K562 (cell line): Measurements from ENCODE around the gene MYO15B.

ENCODE experiments used
- ZNF217 ChIP-seq: sonication (generic); formaldehyde crosslinking; IDR thresholded peaks from 2 replicates; pipeline ENCODE4 v1.8.0; 2022; ENCODE audit warnings: mild to moderate bottlenecking, missing genetic modification reagents
- ZNF274 ChIP-seq: IDR thresholded peaks from 2 replicates; pipeline ENCODE4 v1.6.1; 2011; ENCODE audit warnings: low read depth, mild to moderate bottlenecking, low read length, moderate library complexity, borderline replicate concordance
- TF ChIP-seq, protein P1 (sequence below): sonication (generic); formaldehyde crosslinking; IDR thresholded peaks from 2 replicates; pipeline ENCODE4 v1.8.1; 2023; ENCODE audit warnings: mild to moderate bottlenecking, missing genetic modification reagents
- TF ChIP-seq, protein P2 (sequence below): fragments of 450-650 bp; IDR thresholded peaks from 2 replicates; pipeline ENCODE4 v1.6.1; 2017; ENCODE audit warnings: mild to moderate bottlenecking, moderate library complexity

- TF ChIP-seq, protein P1, sequence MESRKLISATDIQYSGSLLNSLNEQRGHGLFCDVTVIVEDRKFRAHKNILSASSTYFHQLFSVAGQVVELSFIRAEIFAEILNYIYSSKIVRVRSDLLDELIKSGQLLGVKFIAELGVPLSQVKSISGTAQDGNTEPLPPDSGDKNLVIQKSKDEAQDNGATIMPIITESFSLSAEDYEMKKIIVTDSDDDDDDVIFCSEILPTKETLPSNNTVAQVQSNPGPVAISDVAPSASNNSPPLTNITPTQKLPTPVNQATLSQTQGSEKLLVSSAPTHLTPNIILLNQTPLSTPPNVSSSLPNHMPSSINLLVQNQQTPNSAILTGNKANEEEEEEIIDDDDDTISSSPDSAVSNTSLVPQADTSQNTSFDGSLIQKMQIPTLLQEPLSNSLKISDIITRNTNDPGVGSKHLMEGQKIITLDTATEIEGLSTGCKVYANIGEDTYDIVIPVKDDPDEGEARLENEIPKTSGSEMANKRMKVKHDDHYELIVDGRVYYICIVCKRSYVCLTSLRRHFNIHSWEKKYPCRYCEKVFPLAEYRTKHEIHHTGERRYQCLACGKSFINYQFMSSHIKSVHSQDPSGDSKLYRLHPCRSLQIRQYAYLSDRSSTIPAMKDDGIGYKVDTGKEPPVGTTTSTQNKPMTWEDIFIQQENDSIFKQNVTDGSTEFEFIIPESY: no peak
- TF ChIP-seq, protein P2, sequence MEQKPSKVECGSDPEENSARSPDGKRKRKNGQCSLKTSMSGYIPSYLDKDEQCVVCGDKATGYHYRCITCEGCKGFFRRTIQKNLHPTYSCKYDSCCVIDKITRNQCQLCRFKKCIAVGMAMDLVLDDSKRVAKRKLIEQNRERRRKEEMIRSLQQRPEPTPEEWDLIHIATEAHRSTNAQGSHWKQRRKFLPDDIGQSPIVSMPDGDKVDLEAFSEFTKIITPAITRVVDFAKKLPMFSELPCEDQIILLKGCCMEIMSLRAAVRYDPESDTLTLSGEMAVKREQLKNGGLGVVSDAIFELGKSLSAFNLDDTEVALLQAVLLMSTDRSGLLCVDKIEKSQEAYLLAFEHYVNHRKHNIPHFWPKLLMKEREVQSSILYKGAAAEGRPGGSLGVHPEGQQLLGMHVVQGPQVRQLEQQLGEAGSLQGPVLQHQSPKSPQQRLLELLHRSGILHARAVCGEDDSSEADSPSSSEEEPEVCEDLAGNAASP: no peak
- TF ChIP-seq ZNF274: no peak
- no peak for TF ChIP-seq ZNF217
Observed at GRCh38 chr17:75617218-75617617, 29.6 kb downstream of the MYO15B start.
